EH (cell line): ENCODE data around the gene C17orf114.
"Not testable (repeated sequence)": the region's sequence is repeated elsewhere in the genome, so short reads cannot be mapped to it uniquely, and the experiment has no call there.

Experiments used
- DNase-seq: peaks from one replicate; pipeline ENCODE4 v3.0.0-alpha.2; 2015; ENCODE audit warnings: low read depth

C17orf114 gene

GRCh38 chr17:4802228-4802627, at the start of gene C17orf114:
TSS of gene C17orf114 (minus strand) at chr17:4802328.
- DNase-seq = no peak

- DNase-seq = no peak
Measured at GRCh38 chr17:4851084-4851483, 49.0 kb upstream of the C17orf114 start.

DNA sequence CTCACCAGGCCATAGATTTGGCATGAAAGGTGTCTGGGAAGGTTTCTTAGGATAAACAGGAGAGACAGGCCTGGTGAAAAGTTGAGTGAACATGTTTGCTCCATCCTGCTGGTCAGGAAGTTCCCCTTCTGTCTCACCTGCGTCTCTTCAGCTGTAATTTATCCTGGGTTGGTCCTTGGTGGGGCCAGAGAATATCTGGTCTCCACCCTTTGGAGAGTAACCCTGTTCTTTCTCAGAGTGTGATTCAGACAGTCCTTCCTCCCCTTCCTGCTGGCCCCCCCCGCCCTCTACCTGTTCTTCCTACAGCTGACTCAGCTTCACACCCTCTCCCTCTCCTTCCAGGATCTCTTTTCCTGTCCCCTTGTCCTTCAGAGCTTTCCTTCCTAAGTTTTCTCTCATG, 48.1 kb upstream of the C17orf114 start:
- no peak for DNase-seq

DNA sequence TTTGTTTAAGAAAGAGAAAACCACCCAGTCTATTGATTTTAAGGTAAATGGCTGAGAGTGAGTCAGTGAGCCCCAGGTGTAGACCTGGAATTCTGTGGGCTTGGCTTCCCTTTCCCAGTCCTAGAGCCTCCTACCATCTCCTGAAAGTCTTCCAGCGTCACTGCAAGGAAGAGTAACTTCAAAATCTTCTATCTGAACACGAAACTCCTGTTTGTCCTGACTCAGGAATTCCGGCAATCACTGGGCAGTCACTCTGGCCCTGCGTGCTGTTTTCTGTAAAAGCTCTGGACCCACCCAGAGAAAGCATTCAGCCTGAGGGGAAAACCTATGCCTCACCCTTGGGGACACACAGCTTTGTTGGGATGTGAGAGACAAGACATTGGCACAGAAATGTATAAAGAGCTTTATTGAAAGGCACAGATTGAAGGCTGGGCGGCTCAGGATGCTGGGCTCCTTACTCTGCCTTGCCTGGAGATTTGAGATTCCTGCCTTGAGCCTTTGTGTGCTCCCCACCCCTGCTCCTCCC, 46.9 kb upstream of the C17orf114 start:
- DNase-seq = peak; percentile 87

DNA sequence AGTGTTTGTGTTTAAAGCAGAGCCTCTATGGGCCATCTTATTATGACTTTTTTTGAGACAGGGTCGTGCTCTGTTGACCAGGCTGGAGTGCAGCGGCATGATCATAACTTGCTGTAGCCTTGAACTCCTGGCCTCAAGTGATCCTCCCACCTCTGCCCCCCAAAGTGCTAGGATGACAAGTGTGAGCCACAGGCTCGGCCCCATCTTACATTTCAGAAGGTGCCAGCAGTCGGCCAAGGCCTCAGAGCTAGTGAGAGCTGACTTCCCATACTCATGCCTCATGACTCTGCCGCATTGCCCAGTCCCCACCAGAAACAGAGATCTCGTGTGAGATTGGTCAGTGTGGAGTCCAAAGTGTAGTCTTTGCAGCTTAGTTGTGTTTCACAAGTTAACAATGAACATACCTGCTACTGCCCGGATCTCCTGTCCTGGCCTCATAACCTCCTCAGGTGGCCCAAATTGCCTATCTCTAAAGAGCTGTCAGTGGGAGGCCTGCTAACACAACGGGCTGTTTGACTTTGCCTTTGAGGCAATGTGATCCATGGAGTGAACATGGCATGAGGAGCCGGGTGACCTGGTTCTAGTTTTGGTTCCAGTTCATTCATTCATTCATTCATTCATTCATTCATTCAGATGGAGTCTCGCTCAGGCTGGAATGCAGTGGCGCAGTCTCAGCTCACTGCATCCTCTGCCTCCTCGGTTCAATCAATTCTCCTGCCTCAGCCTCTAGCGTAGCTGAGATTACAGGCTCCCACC, 44.7 kb upstream of the C17orf114 start:
- DNase-seq = no peak

GRCh38 chr17:4845118-4845517, 43.0 kb upstream of the C17orf114 start:
- no peak for DNase-seq

DNA sequence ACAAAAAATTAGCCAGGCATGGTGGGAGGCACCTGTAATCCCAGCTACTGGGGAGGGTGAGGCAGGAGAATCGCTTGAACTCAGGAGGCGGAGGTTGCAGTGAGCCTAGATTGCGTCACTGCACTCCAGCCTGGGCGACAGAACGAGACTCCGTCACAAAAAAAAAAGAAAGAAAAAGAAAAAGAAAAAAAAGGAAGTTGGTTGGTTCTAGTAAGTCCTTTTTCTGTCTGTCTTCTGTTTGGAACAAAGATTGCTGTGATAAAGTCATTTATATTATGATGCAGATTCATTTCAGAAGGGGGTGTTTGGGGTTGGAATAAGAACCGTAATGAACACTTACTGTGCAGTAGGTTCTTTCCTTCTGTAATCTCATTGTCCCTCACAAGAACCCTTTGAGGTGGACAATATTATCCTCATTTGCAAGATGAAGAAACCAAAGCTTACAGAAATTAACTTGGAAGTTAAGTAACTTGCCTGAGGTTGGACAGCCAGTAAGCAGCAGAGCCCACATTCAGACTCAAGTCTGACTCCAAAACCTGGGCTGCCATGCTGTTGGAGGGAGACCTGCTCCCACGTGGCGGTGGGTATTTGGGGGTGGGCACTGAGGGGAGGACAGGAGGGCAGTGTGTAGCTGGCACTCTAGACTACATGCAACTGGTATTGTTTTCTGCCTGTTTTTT, 41.3 kb upstream of the C17orf114 start:
- no peak for DNase-seq

DNA sequence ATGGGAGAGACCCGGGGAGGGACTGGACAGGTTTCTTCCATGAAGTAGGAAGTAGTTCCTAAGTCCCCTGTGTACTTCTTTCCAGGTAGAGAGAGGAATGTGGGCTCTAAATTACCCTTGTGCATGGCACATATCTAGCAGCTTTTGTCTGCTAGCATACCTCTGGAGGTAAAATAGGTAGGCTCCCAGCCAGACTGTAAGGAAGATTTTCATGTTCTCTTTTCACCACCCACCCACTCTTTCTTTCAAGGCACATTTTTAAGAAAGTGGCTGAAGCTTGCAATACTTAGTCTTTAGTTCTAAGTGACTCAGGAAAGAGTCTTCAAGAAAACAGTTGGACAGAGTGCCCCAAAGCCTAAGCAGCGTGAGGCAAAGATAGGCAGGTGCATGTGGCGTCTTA, 40.2 kb upstream of the C17orf114 start:
- DNase-seq = no peak

DNA sequence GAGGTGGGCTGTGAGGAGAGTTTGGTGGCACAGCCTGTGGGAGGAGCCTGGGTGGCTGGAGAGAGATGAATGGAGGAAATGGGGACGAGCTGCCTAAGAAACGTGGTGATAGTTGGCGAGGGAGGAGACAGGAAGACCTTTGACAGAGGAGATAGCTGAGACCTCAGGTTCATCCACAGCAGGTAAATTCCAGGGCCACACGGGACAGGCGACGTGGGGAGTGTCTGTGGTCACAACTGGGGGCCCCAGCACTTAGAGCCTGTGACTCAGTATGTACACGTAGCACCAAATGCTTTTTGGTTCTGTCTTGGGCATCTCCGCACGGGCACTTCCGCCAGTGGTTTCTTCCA, 38.7 kb upstream of the C17orf114 start:
- DNase-seq = no peak

GRCh38 chr17:4839965-4840892, 38.1 kb upstream of the C17orf114 start:
- DNase-seq = peak; percentile 58

DNA sequence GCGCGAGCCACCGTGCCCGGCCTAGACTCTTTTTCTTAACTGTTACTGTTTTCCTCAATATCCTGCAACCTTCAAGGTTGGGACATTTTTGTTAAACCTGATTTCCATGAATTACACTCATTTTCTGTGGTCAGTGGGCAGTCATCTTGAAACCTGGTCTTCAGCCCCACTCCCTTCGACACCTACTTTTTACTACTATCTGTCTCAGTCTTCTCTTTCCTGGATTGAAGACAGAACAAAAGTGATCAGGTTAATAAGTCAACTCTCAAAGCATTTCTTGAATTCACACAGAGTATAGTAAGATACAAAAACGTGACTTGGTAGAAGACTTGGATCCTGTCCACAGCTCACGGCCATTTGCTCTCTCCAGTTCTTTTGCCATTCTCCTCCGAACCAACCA, 37.1 kb upstream of the C17orf114 start:
- no peak for DNase-seq

DNA sequence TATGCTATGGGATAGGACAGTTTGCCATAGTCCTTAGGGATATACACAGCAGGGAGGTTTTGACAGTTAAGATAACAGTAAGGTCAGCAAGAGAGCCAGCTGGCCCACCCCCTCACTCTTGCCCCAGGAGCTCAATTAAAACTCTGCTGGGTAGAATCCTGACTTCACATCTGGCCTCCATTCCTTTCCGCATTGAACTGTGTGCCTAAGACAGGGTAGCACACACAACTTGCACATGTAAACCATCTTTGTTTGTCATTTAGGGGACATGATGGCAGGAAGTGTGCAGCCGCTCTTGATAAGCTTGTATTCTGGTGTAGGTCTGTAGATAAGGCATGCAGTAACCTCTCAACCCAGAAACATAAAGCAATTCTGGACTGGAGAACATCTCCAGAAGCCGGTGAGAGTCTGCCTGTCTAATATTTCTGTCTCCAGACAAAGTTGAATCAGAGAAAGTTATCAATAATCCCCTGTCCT, 36.2 kb upstream of the C17orf114 start:
- DNase-seq = no peak

- no peak for DNase-seq
Measured at GRCh38 chr17:4837471-4838308, 35.6 kb upstream of the C17orf114 start.

DNA sequence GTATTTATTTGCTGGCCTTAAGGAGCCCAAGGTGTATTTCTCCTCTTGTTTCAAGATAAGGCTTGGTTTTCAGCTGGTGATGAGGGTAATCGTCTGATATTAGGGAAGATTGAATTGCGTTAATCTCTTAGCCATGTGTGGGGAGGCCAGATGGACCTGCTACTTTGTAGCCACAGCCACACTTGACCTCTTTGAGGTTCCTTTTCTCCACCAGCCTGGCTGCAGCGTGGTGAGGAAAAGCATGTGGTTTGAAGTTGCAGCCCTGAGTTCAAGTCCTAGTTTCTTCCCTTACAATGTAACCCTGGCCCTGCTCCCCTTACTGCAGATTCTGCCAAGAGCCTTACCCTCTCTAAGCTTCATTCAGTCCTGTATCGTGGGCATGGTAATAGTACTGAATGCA, 34.1 kb upstream of the C17orf114 start:
- no peak for DNase-seq

- DNase-seq = no peak
Measured at GRCh38 chr17:4834681-4835020, 32.5 kb upstream of the C17orf114 start.

- peak; percentile 78 for DNase-seq
Measured at GRCh38 chr17:4833941-4834680, 32.0 kb upstream of the C17orf114 start.

- peak; percentile 93 for DNase-seq
Measured at GRCh38 chr17:4833178-4833940, 31.2 kb upstream of the C17orf114 start, which contains the start of gene MINK1. TSS of gene MINK1 (plus strand) at chr17:4833340. CDS start at chr17:4833584, 244 bp downstream.

DNA sequence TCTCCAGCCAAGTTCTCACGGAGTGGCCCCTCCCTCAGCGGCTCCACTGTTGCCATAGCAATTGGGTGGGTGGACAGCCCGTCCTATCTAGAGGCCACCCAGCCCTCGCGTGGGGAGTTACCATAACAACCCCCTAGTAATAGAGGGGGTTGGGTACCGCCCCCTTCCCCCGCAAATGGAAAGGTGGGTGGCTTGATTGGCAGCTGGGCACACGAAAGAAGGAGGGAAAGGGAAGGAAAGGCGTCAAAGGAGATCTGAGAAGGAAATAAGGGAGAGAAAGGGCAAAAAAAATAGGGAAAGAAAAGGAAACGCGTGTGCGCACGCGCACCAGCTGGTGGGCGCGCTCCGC, 30.7 kb upstream of the C17orf114 start:
- not testable (repeated sequence) for DNase-seq

DNA sequence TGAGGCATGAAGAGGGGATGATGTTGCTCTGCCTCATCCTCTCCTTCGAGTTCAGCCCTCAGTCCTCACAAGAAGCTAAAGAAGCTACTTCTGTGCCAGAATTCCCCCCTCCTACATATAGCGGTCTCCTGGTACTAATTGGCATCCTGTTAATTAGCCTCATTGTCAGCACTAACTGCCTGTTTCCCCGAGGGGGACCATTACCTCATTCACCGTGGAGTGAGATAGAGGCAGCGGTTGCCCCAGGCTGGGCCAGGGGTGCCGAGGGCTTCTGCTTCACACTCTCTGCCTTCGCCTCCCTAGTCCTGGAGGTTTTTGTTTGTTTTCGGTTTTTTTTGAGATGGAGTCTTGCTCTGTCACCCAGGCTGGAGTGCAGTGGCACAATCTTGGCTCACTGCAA, 25.3 kb upstream of the C17orf114 start:
- no peak for DNase-seq
